NCI-H526 treated with DMSO at 0.1 percent for 48 hours (cell line): ENCODE data around the gene MRPL55.

Experiments
- DNase-seq: peaks from one replicate; lab custom pipeline; 2025; lab: John Stamatoyannopoulos, UW

Gene MRPL55

DNA sequence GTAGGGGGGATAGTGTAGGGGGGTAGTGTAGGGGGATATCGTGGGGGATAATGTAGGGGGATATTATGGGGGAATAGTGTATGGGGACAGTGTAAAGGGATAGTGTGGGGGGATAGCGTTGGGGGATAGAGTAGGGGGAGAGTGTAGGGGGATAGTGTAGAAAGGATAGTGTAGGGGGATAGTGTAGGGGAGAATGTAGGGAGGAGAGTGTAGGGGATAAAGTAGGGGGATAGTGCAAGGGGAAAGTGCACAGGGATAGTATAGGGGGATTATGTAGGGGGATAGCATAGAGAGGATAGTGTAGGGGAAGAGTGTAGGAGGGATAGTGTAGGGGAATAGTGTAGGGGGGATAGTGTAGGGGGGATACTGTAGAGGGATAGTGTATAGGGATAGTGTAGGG, 38.9 kb downstream of the MRPL55 start:
- DNase-seq: no peak

DNA sequence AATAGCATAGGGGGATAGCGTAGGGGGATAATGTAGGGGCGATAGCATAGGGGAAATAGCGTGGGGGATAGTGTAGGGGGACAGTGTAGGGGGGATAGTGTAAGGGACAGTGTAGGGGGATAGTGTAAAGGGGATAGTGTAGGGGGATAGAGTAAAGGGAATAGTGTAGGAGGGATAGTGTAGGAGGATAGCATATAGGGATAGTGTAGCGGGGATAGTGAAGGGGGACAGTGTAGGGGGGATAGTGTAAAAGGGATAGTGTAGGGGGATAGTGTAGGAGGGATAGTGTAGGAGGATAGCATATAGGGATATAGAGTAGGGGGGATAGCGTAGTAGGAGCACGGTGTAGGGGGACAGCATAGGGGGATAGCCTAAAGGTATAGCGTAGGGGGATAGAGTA, 40.7 kb downstream of the MRPL55 start:
- DNase-seq: no peak

DNA sequence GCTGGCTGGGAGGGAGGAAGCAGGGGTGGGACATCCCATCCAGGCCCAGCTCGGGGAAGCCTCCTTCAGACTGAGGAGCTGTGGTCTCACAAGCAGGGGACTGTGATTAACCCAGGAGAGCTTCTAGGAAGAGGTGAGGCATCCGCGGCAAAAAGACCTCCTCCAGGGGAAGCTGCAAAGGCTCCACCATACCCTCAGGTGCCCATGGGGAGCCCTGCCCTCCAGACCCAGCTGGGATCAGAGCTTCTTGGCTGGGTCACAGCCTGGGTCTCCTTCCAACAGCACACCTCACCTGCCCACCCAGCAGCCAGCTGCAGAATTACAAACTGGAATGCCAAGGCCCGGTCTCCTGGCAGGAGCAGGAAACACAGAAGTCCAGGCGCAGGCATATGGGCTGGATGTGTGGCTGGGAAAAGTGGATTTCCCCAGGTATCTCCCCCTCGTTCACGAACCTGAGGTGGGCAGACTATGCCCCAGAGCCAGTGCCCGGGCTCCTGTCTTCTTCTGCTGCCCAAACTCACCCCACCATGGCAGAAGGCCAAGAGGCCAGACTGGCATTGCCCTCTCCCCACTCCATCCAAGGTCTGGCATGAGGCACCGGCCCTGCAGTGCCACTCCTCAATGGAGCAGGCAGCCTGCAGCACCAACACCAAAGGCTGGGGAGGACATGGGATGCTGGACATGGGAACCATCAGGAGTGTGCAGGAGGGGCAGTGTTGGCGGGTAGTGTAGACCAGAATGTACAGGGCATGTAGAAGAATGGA, 42.0 kb downstream of the MRPL55 start:
- no peak for DNase-seq

DNA sequence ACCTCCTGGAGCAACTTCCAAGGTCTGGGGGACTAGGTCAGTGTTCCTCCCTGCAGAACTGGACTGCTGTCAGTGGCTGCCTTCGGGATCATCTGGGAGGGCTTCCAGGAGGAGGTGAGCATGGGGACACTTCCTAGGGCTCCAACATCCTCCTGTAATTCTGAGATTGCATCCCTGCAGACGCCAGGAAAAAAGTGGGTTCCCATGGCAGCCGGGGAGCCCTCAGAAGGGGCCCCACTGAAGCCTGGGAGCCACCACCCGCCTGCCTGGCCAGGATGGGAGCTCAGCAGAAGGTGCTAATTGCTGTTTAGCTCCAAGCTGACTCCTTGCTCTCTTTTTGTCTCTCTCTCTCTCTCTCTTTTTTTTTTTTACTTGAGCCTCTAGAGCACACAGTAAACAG, 42.7 kb downstream of the MRPL55 start:
- DNase-seq: no peak

DNA sequence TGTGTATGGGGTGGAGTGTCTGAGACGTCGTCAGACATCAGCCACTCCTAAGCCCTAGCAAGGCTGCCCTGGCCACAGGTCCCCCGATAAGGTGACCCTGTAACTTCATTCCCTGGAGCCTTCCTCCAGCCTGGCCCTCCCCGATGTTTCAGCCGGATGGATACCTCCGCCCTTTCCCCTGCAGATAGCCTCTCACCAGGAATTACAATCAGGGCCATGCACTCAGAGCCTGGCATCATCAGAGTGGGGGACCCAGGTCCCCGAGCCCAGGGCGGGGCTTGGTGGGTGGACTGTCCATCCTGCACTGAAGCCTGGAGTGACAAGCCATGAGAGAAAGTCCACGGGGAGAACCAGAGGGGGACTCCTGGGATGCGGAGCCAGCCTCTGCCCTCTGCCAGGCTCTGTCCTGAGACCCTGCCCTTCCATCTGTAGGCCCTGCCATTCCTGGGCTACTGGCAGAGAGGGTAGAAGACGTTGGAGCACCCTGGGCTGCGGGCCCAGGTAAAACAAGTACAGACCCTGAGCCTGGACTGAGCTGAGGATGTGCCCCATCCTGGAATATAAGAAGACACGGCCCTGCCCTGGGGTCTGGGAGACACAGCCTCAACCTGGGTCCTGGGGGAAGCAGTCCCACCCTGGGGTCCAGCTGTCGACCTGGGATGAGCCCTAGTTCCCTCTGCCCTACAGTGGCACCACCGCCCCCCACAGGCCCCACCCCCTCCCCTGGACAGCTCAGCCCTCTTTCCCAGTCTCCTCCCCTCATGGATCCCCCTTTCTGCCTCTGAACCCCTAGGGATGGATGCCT, 43.4 kb downstream of the MRPL55 start:
- no peak for DNase-seq

- DNase-seq: no peak
Measured at GRCh38 chr1:228064741-228065542, 44.2 kb downstream of the MRPL55 start.

GRCh38 chr1:228064296-228064695, 44.8 kb downstream of the MRPL55 start:
- no peak for DNase-seq

GRCh38 chr1:228063251-228064191, 45.6 kb downstream of the MRPL55 start:
- no peak for DNase-seq

DNA sequence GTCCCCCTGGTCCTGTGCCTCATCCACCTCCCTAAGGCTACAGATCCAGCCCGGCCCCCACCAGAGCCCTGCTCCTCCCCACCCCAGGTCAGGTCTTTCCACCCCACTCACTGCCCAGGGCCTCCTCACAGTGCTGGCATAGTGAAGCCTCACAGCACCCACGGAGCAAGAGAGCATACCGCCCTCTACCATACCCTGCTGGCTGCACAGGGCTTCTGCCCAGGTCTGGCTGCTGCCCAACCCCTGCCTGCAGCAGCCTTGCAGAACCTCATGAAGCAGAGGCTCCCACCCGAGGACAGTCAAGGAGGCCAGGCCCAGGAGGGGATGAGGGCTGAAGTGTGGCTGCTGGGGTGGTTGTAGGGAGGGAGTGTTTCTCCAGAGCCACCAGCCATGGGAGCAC, 46.3 kb downstream of the MRPL55 start:
- DNase-seq: no peak

DNA sequence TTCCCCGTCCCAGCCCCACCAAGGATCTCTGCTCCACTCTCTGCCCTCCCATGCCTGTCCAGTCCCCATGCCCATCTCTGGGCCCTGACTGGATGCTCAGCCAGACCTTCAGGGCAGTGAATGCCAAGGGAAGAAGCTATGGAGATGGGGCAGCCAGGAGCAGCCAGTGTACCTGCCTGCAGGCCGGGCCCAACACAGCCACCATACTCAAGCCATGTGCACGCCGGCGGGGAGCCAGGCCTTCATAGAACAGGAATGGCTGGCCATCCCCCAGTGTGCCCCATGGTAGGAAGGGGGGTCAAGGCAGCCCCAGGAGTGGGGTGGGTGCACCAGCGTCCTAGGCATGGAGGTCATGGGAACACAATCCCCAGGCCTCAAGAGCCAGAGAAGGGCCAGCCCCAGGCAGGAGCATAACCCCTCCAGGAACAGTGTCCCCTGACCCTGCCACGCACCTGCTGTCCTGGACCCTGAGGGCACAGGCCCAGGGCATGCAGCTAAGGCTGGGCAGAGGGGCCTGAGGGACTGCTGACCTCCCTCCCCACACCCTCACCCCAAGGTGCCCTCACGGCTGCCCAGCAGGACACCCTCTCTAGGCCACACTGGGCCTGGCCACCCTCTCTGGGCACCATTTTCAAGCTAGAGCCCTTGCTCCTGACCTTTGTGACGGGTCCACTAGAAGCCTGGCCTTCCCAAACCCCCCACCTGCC, 46.9 kb downstream of the MRPL55 start:
- DNase-seq: no peak

DNA sequence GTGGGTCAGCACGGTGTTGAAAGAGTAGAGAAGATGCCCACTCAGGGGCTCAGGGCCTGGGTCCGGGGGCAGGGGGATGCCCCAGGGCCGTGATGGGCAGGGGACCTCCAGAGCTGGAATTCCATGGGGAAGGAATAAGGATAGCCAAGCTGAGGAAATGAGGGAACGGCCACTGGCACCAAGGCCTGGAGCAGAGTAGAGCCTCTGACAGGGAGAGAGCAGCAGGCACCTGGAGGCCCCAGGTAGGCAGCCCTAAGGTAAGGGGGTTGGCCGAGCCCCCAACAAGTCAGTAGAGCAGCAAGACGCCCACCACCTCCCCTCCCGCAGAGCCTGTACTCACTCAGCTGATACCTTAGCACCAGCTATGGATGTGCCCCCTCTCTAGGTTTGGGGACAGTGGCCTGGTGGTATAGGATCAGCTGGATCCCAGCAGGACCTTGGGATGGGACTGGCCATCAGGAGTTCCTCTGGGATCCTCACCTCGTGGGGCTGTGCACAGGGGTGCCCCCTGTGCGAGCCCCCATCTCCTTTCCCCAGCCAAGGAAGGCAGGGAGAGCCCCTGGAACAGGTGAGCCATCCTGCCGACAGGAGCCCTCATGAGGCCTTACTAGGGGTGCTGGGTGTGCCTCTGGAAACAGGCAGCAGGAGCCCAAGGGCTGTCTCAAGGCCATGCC, 47.6 kb downstream of the MRPL55 start:
- no peak for DNase-seq

DNA sequence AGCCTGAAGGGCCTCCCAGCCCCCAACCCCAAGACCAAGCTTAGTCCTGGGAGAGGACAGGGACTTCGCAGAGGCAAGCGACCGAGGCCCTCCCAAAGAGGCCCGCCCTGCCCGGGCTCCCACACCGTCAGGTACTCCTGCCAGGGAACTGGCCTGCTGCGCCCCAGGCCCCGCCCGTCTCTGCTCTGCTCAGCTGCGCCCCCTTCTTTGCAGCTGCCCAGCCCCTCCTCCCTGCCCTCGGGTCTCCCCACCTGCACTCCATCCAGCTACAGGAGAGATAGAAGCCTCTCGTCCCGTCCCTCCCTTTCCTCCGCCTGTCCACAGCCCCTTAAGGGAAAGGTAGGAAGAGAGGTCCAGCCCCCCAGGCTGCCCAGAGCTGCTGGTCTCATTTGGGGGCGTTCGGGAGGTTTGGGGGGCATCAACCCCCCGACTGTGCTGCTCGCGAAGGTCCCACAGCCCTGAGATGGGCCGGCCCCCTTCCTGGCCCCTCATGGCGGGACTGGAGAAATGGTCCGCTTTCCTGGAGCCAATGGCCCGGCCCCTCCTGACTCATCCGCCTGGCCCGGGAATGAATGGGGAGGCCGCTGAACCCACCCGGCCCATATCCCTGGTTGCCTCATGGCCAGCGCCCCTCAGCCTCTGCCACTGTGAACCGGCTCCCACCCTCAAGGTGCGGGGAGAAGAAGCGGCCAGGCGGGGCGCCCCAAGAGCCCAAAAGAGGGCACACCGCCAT, 48.5 kb downstream of the MRPL55 start:
- no peak for DNase-seq

DNA sequence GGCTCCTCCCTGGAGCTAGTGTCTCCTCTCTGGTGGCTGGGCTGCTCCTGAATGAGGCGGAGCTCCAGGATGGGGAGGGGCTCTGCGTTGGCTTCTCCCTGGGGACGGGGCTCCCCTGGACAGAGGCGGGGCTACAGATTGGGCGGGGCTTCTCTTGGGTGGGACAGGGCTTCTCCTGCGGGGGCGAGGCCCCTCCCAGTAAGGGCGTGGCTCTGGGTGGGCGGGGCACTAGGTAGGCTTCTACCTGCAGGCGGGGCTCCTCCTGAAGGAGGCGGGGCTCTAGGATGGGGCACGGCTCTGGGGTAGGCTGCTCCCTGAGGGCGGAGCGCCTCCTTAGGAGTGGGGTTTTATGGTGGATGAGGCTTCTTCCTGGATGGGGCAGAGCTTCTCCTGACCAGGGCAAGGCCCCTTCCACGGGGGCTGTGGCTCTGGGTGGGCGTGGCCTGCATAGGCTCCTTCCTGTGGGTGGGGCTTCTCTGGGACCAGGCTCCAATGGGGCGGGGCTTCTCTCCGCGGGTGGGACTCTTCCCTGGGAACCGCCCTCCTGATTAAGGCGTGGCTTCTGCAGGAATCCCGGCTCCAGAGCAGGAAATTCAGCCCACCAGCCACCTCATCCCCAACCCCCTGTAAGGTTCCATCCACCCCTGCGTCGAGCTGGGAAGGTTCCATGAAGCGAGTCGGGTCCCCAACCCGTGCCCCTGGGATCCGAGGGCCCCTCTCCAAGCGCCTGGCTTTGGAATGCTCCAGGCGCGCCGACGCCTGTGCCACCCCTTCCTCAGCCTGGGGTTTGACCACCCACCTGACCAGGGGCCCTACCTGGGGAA, 49.3 kb downstream of the MRPL55 start:
- no peak for DNase-seq

DNA sequence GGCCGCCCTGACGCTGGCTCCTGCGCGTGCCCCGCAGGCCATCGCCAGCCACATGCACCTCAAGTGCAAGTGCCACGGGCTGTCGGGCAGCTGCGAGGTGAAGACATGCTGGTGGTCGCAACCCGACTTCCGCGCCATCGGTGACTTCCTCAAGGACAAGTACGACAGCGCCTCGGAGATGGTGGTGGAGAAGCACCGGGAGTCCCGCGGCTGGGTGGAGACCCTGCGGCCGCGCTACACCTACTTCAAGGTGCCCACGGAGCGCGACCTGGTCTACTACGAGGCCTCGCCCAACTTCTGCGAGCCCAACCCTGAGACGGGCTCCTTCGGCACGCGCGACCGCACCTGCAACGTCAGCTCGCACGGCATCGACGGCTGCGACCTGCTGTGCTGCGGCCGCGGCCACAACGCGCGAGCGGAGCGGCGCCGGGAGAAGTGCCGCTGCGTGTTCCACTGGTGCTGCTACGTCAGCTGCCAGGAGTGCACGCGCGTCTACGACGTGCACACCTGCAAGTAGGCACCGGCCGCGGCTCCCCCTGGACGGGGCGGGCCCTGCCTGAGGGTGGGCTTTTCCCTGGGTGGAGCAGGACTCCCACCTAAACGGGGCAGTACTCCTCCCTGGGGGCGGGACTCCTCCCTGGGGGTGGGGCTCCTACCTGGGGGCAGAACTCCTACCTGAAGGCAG, 50.0 kb downstream of the MRPL55 start:
- DNase-seq: no peak

DNA sequence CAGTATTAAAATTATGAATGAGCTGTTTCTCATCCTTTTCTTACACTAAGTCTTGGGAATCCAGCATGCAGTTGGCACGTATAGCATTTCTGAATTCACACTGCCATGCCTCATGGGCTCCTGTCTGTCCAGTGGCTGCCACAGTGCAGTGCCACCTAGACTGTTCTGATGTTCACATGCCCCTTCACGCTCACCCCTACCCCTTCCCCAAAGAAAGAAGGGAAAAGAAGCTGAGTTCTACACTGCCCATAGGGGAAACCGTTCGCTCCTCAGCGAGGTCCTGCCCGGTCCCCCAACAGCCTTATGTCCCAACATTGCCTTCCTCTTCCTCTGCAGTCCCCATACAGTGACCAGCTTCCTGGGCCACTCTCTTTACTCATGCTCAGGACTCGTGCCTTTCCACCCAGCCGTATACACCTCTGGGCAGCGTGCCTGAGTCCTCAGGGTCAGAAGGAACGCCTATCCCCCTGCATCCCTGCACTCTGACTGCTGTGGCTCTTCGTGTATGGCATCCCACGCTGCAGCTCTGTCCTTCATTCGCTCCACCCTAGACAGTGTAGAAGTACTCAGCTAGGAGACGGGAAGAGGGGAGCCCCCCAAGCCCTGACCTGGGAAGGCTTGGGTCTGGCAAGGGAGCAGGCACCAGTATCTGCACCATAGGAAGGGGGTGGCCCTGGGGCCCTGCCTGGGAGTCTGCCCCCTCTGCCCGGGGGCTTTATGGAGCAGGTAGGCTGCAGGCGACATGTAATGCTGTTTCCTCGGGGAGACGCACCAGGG, 50.7 kb downstream of the MRPL55 start:
- DNase-seq: no peak
